GM12872 (cell line): ENCODE measurements around the gene SLC43A2.

Source experiments
- TF ChIP-seq, protein P1 (sequence below): IDR thresholded peaks from 3 replicates; pipeline ENCODE4 v1.5.1; 2011; ENCODE audit warnings: low read depth, mild to moderate bottlenecking, low read length, moderate library complexity; ENCODE audit not compliant: insufficient read depth

SLC43A2 gene

GRCh38 chr17:1598399-1599095 is 30.1 kb downstream of the SLC43A2 start:
- TF ChIP-seq, protein P1, sequence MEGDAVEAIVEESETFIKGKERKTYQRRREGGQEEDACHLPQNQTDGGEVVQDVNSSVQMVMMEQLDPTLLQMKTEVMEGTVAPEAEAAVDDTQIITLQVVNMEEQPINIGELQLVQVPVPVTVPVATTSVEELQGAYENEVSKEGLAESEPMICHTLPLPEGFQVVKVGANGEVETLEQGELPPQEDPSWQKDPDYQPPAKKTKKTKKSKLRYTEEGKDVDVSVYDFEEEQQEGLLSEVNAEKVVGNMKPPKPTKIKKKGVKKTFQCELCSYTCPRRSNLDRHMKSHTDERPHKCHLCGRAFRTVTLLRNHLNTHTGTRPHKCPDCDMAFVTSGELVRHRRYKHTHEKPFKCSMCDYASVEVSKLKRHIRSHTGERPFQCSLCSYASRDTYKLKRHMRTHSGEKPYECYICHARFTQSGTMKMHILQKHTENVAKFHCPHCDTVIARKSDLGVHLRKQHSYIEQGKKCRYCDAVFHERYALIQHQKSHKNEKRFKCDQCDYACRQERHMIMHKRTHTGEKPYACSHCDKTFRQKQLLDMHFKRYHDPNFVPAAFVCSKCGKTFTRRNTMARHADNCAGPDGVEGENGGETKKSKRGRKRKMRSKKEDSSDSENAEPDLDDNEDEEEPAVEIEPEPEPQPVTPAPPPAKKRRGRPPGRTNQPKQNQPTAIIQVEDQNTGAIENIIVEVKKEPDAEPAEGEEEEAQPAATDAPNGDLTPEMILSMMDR, result no peak

DNA sequence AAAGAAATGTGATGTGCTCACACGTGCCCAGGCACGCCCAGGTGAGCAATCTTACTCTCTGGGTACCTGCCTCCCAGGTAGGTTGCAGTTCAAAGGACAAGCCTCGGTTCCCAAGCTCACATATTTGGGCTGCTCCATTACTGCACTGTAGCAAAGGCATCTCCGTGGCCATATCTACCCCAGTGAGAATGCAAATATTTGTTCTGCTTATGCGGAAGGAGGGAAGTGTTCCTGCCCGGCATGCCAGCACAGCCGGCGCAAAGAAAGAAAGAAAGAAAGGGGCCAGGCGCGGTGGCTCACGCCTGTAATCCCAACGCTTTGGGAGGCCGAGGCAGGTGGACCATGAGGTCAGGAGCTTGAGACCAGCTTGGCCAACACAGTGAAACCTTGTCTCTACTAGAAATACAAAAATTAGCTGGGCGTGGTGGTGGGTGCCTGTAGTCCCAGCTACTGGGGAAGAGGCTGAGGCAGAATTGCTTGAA is 30.7 kb downstream of the SLC43A2 start:
- TF ChIP-seq, protein P1, result no peak

DNA sequence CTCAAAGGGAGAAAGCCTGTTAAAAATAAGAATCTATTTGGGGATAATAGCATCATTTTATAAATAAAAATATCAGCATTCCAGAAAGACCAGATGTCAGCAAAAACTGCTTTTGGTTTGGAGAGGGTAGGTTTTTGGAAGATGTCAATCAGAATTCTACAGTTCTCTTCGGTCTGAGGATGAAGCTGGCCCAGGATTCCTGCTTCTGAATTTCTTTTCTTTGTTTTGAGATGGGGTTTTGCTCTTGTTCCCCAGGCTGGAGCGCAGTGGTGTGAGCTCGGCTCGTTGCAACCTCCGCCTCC is 35.1 kb downstream of the SLC43A2 start:
- TF ChIP-seq, protein P1, result no peak

DNA sequence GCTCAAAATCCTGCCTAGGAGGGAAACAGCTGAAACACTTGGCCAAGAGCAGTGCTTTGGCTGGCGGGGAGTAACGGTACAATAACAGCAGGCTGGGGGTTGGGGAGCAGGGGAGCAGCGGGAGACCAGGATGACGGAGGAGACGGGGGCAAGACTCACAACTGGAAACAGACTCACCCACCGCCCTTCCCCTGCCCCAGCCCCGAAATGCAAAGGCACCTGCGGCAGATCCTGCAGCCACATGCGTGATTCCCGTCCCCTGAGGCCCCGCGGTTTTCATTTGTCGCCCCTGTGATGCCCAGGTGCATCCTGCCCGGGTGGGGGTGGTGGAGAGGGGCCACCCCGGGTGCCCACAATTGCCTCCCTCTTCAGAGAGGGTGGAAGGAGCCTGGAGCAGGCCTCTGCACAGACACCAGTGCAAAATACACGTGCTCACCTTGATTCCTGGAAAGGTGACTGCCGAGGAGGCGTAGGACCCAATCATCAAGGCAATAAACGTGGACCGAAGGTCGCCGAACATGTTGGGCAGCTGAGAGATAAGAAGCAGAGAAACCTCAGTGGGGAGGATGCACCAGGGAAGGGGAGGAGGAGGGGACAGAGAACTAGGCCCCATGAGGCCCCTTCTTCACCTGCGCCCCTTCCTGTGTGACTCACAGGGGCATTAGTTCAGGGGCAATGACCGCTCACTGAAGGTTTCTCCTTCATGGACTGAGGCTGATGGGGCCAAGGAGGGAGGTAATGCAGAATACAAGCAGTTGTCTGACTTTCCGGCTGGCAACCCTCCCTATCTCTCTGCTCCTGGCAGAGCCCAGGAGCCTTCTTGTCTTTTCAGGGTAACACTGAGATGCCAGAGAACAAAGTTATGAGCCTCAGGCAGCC is 35.6 kb downstream of the SLC43A2 start:
- TF ChIP-seq, protein P1, result no peak

DNA sequence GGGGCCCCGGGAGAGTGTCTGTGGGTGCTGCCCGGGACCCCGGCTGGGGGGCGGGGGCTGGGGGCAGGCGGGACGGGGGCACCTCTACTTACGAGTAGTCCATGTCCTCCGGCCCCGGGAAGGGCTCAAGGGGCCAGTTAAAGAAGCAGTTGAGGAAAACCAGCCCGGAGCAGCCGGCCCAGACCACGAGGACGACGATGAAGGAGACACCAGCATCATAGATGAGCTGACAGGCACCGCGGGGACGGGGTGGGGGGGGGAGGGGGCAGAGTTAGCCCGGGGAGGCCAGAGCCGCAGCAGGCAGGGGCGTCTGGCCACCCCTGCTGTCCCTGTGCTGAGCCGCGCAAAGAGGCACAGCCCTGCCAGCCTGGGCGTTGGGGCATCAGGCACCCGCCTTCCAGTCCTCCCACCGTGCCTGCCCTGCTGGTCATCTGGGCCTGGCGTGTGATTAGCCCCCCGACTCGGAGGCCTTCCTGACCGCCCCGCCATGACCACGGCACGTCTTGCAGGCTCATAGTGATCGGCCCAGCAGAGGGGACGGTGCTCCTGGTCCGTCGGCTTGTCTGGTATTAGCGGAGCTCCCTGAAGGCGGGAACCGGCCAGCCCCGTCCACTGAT is 37.1 kb downstream of the SLC43A2 start:
- TF ChIP-seq, protein P1, result no peak

DNA sequence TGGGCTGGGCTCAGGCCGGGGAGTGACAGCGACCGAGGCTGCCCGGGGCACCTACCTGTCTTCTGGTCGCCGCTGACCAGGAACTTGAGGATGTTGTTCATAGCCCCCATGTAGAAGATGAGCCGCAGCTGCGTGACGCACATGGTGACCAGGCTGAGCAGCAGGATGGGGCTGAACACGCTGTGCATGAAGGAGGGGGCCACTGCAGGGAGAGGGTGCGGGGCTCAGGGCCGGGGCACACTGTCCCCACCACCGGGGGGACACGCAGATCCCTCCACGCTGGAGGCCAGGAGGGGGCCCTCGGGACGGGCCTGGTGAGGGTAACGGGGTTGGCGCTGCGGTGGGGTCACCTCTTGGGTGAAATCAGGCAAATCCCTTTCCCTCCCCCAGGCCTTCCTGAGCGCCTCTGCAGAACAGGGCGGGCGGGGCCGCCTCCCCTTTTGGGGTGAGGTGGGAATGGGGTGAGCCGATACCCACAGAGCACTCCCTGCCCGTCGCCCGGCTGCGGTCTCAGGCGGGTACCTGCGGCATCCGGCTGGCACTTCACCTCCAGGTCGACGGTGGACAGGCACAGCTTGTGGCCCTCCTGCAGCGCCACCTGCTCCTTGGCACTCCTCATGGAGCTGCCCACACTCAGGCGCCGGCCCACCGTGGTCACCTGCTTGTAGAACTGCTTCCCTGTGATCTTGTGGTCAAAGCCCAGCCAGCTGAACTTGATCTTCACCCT is 37.7 kb downstream of the SLC43A2 start:
- TF ChIP-seq, protein P1, result no peak
